ENCODE measurements around the gene EXOSC5. TPM values are rescaled to one million over a fixed set of nuclear protein-coding genes. Genes with fewer than 3 reads are reported as not detected.

EXOSC5 gene
- total and polyA plus RNA-seq, 10 of the 15 experiments (the other 5 are each of a cell fraction or from before 2014, with no cell fraction given) = 15.8 to 123 (median 52.7) TPM

- TF ChIP-seq NR2C2 (IDR thresholded peaks at IDR 0.05; ENCODE audit: borderline replicate concordance, control insufficient read depth, insufficient read length, low read depth) (no peak), TBL1XR1 (IDR thresholded peaks at IDR 0.05; ENCODE audit: low read depth, low read length) (no peak), EP300 (IDR thresholded peaks at IDR 0.05; ENCODE audit: borderline replicate concordance in 1 of 2, control insufficient read depth in 1 of 2, low read depth in 2 of 2, low read length in 2 of 2) (no peak), MEF2B (IDR thresholded peaks at IDR 0.05; ENCODE audit: partially characterized antibody, poor library complexity, severe bottlenecking) (no peak), FOS (IDR thresholded peaks at IDR 0.05; ENCODE audit: borderline replicate concordance, extremely low read depth, insufficient read length) (no peak), CHD1 (IDR thresholded peaks at IDR 0.05; ENCODE audit: low read depth, low read length) (no peak), IKZF1 (conservative IDR thresholded peaks at IDR 0.05) (no peak; the same call in 1 of the 2 replicates), ZNF217 (IDR thresholded peaks at IDR 0.05) (0 out of 2 replicates have a peak, but pooled peaks have one; percentile 38), REST (IDR thresholded peaks at IDR 0.05; ENCODE audit: low read depth, low read length) (no peak), ESRRA (IDR thresholded peaks at IDR 0.05; ENCODE audit: low read length) (no peak), LARP7 (IDR thresholded peaks at IDR 0.05) (peak; percentile 24; the same call in 1 of the 2 replicates), SUPT20H (IDR thresholded peaks at IDR 0.05; ENCODE audit: borderline replicate concordance, control insufficient read depth, low read depth, low read length) (no peak), RELB (IDR thresholded peaks at IDR 0.05; ENCODE audit: low read depth) (peak; percentile 77), ATF3 (IDR thresholded peaks at IDR 0.05; ENCODE audit: borderline replicate concordance, extremely low read depth, low read depth, low read length) (no peak), EZH2 (IDR thresholded peaks at IDR 0.05; ENCODE audit: borderline replicate concordance, control insufficient read depth, low read depth, low read length) (no peak), ZBTB11 (CRISPR knock-in tag; IDR thresholded peaks at IDR 0.05) (no peak), HDAC6 (IDR thresholded peaks at IDR 0.05; ENCODE audit: unreplicated experiment) (no peak)
Measured at GRCh38 chr19:41363371-41363752, 33.8 kb downstream of the EXOSC5 start (continued).

All from GM12878 (cell line).